LNCAP (cell line): ENCODE measurements around the gene KRTAP3-2.
"Not testable (repeated sequence)": the region's sequence is repeated elsewhere in the genome, so short reads cannot be mapped to it uniquely, and the experiment has no call there.

Experiments used
- CTCF ChIP-seq: fragments of 450-650 bp; IDR thresholded peaks from 2 replicates; pipeline ENCODE4 v1.5.1; 2017; ENCODE audit warnings: mild to moderate bottlenecking

Gene KRTAP3-2

GRCh38 chr17:41034346-41034935 is 34.7 kb upstream of the KRTAP3-2 start, which contains the start of gene KRTAP1-3:
Gene KRTAP1-3, minus strand, starts transcription at chr17:41034874. Its CDS starts 53 bp downstream, at chr17:41034821.
- TF ChIP-seq CTCF: not testable (repeated sequence)

DNA sequence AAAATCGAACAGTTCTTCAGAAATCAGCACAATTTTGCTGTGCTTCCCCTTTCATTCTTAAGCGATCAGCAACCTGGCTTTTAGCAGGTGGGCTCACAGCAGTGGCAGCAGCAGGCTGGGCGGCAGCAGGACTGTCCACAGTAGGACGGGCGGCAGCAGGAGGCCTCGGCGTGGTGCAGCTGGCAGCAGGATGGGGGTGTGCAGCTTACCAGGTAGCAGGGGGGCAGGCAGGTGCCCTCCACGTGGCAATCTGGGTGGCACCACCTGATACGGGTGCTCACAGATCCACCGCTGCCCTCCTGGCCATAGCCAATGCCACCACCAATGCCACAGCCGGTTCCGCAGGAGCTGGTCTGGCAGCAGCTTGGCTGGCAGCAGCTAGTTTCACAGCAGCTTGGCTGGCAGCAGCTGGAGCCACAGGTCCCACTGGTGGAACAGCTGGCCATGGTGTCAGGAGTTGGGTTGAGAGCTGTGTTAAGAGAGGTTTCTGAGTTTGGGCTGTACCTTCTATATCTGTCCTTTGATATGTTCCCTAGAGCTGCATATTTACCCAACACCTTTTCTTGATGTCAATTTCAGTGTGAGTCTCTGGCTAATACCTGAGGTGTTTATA is 30.0 kb upstream of the KRTAP3-2 start, which contains the start of gene KRTAP1-4:
KRTAP1-4 (minus strand) TSS at position 563 of the 613 bp plus-strand sequence; CDS start at position 446, 117 bp downstream.
- no peak for TF ChIP-seq CTCF

DNA sequence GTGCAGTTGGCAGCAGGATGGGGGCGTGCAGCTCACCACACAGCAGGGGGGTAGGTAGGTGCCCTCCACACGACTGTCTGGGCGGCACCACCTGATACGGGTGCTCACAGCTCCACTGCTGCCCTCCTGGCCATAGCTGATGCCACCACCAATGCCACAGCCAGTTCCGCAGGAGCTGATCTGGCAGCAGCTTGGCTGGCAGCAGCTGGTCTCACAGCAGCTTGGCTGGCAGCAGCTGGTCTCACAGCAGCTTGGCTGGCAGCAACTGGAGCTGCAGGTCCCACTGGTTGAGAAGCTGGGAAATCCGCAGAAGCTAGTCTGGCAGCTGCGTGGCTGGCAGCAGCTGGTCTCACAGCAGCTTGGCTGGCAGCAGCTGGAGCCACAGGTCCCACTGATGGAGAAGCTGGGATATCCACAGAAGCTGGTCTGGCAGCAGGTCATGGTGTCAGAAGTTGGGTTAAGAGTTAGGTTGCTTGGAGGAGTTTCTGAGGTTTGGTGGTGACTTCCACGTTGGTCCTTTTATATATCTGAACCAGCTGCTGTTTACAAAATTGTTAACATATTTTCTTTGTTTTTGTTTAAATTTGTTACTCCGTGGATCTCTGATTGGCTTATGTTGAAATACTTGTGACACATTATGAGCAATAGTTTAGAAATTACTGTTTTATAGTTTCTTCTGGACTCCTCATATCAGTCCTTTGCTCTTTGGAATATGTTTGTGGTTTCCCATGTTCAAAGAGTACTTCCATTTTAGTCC is 27.2 kb upstream of the KRTAP3-2 start, which contains the start of gene KRTAP1-5:
KRTAP1-5 (minus strand) TSS at position 494 of the 757 bp plus-strand sequence; CDS start at position 441, 53 bp downstream.
- no peak for TF ChIP-seq CTCF

- TF ChIP-seq CTCF: no peak
Observed at GRCh38 chr17:41024697-41025096, 25.0 kb upstream of the KRTAP3-2 start.

DNA sequence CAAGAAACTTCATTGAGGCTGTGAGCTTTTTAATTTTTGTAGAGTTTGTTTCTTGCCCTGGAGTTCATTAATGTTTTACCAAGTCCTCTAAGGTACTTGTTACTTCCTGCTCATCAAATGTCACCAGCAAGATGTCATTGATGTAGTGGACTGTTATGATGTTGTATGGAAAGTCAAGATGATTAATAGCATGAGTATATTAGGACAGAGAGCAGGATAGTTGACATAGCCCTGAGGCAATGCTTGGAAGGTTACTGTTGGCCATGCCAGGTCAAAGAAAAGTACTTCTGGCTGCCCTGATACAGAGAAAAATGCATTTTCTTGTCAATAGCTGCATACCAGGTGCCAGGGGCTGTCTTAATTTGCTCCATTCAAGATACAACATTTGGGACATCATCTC is 20.6 kb upstream of the KRTAP3-2 start:
- TF ChIP-seq CTCF: no peak

DNA sequence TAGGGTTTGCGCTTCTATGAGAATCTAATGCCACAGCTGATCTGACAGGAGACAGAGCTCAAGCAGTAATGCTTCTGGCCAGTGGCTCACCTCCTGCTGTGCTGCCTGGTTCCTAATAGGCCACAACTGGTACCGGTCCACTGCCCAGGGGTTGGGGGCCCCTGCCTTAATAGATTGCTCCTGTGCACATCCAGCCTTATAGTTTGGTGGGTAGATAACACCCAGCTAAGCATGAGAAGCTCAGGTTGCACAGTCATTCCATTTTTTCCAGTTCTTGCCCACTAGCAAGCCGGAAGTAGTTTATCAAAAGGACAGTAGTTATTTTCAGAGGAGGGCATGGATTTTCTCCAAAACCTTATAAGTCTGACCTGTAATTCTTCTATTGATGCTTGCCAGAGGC is 19.7 kb upstream of the KRTAP3-2 start:
- TF ChIP-seq CTCF: no peak

- TF ChIP-seq CTCF: no peak
Observed at GRCh38 chr17:41018541-41018940, 18.8 kb upstream of the KRTAP3-2 start.
